ENCODE measurements around the gene TMPRSS11A. TPM values are rescaled to one million over a fixed set of nuclear protein-coding genes. Genes with fewer than 3 reads are reported as not detected.

The TMPRSS11A gene
- not detected in 2 replicates for total RNA-seq (2014; rRNA removed; shearing (Covaris generic); ENCODE audit: low replicate concordance)

GRCh38 chr4:67963356-67963755 lies at the start of gene TMPRSS11A:
Gene TMPRSS11A (minus strand): TSS chr4:67963493. CDS start chr4:67963393, 100 bp downstream.
- H2AFZ ChIP-seq (ENCODE audit: low read length), result no peak within 1 kb of the TSS
- DNase-seq, result no peak
- H3K9me3 ChIP-seq (ENCODE audit: low read length), result no peaks in the 10 kb centered on the region
- H3K27ac ChIP-seq (ENCODE audit: low read length), result no peak within 1 kb of the TSS
- no peak within 1 kb of the TSS for H3K4me3 ChIP-seq (ENCODE audit: low read length)
- no peak within 1 kb of the TSS for H3K4me2 ChIP-seq (ENCODE audit: low read depth, low read length, poor library complexity, severe bottlenecking)
- H4K20me1 ChIP-seq (ENCODE audit: insufficient read depth, low read depth, low read length), result no peaks in the 10 kb centered on the region
- no peaks in the 10 kb centered on the region for H3K79me2 ChIP-seq (ENCODE audit: low read length)
- H3K9me2 ChIP-seq (replicated peaks; ENCODE audit: insufficient read depth, low read length), result no peaks in the 10 kb centered on the region
- H3K36me3 ChIP-seq (ENCODE audit: insufficient read depth, low read length), result no peaks in the 10 kb centered on the region
- no peaks in the 10 kb centered on the region for H3K27me3 ChIP-seq (ENCODE audit: low read length)
- H3K9ac ChIP-seq (ENCODE audit: low read length), result no peak within 1 kb of the TSS
- no peaks in the 10 kb centered on the region for H3K4me1 ChIP-seq (ENCODE audit: low read length)

- Histone ChIP-seq H3K27me3 (ENCODE audit: low read length) (no peaks in the 10 kb centered on the region), H2AFZ (ENCODE audit: low read length) (no peak overlapping the region), H3K27ac (ENCODE audit: low read length) (no peak overlapping the region), H3K4me2 (ENCODE audit: low read depth, low read length, poor library complexity, severe bottlenecking) (no peak overlapping the region), H3K36me3 (ENCODE audit: insufficient read depth, low read length) (no peaks in the 10 kb centered on the region), H3K79me2 (ENCODE audit: low read length) (no peaks in the 10 kb centered on the region), H3K9ac (ENCODE audit: low read length) (no peak overlapping the region), H4K20me1 (ENCODE audit: insufficient read depth, low read depth, low read length) (no peaks in the 10 kb centered on the region), H3K9me3 (ENCODE audit: low read length) (no peaks in the 10 kb centered on the region), H3K9me2 (replicated peaks; ENCODE audit: insufficient read depth, low read length) (no peaks in the 10 kb centered on the region), H3K4me3 (ENCODE audit: low read length) (no peak overlapping the region), H3K4me1 (ENCODE audit: low read length) (no peaks in the 10 kb centered on the region)
- DNase-seq, result no peak
Observed at GRCh38 chr4:68011684-68012083, 48.4 kb upstream of the TMPRSS11A start.

GRCh38 chr4:68002906-68003305 lies 39.6 kb upstream of the TMPRSS11A start:
- H3K9me3 ChIP-seq (ENCODE audit: low read length), result no peaks in the 10 kb centered on the region
- no peaks in the 10 kb centered on the region for H3K36me3 ChIP-seq (ENCODE audit: insufficient read depth, low read length)
- no peaks in the 10 kb centered on the region for H3K27me3 ChIP-seq (ENCODE audit: low read length)
- H3K9me2 ChIP-seq (replicated peaks; ENCODE audit: insufficient read depth, low read length), result no peaks in the 10 kb centered on the region
- H2AFZ ChIP-seq (ENCODE audit: low read length), result no peak overlapping the region
- no peaks in the 10 kb centered on the region for H3K79me2 ChIP-seq (ENCODE audit: low read length)
- H3K4me2 ChIP-seq (ENCODE audit: low read depth, low read length, poor library complexity, severe bottlenecking), result no peak overlapping the region
- DNase-seq, result no peak
- H3K27ac ChIP-seq (ENCODE audit: low read length), result no peak overlapping the region
- no peak overlapping the region for H3K4me3 ChIP-seq (ENCODE audit: low read length)
- H3K4me1 ChIP-seq (ENCODE audit: low read length), result no peaks in the 10 kb centered on the region
- no peaks in the 10 kb centered on the region for H4K20me1 ChIP-seq (ENCODE audit: insufficient read depth, low read depth, low read length)
- no peak overlapping the region for H3K9ac ChIP-seq (ENCODE audit: low read length)

- H3K27me3 ChIP-seq (ENCODE audit: low read length), result no peaks in the 10 kb centered on the region
- no peaks in the 10 kb centered on the region for H3K9me2 ChIP-seq (replicated peaks; ENCODE audit: insufficient read depth, low read length)
- H3K27ac ChIP-seq (ENCODE audit: low read length), result no peak overlapping the region
- no peaks in the 10 kb centered on the region for H3K4me1 ChIP-seq (ENCODE audit: low read length)
- no peak overlapping the region for H2AFZ ChIP-seq (ENCODE audit: low read length)
- H3K9ac ChIP-seq (ENCODE audit: low read length), result no peak overlapping the region
- H3K36me3 ChIP-seq (ENCODE audit: insufficient read depth, low read length), result no peaks in the 10 kb centered on the region
- no peaks in the 10 kb centered on the region for H3K9me3 ChIP-seq (ENCODE audit: low read length)
- DNase-seq, result no peak
- H3K4me3 ChIP-seq (ENCODE audit: low read length), result no peak overlapping the region
- H3K79me2 ChIP-seq (ENCODE audit: low read length), result no peaks in the 10 kb centered on the region
- no peak overlapping the region for H3K4me2 ChIP-seq (ENCODE audit: low read depth, low read length, poor library complexity, severe bottlenecking)
- H4K20me1 ChIP-seq (ENCODE audit: insufficient read depth, low read depth, low read length), result no peaks in the 10 kb centered on the region
Observed at GRCh38 chr4:67996127-67996526, 32.8 kb upstream of the TMPRSS11A start.

GRCh38 chr4:67988991-67989390 lies 25.7 kb upstream of the TMPRSS11A start:
- Histone ChIP-seq H3K27me3 (ENCODE audit: low read length) (no peaks in the 10 kb centered on the region), H3K9me2 (replicated peaks; ENCODE audit: insufficient read depth, low read length) (no peaks in the 10 kb centered on the region), H3K36me3 (ENCODE audit: insufficient read depth, low read length) (no peaks in the 10 kb centered on the region), H3K4me3 (ENCODE audit: low read length) (no peak overlapping the region), H3K27ac (ENCODE audit: low read length) (no peak overlapping the region), H2AFZ (ENCODE audit: low read length) (no peak overlapping the region), H3K9me3 (ENCODE audit: low read length) (no peaks in the 10 kb centered on the region), H3K79me2 (ENCODE audit: low read length) (no peaks in the 10 kb centered on the region), H3K9ac (ENCODE audit: low read length) (no peak overlapping the region), H3K4me2 (ENCODE audit: low read depth, low read length, poor library complexity, severe bottlenecking) (no peak overlapping the region), H4K20me1 (ENCODE audit: insufficient read depth, low read depth, low read length) (no peaks in the 10 kb centered on the region), H3K4me1 (ENCODE audit: low read length) (no peaks in the 10 kb centered on the region)
- DNase-seq, result no peak

- H3K9me2 ChIP-seq (replicated peaks; ENCODE audit: insufficient read depth, low read length), result no peaks in the 10 kb centered on the region
- no peak overlapping the region for H3K4me2 ChIP-seq (ENCODE audit: low read depth, low read length, poor library complexity, severe bottlenecking)
- H3K9me3 ChIP-seq (ENCODE audit: low read length), result no peaks in the 10 kb centered on the region
Observed at GRCh38 chr4:67983333-67983732, 20.0 kb upstream of the TMPRSS11A start.

GRCh38 chr4:67980512-67980911 lies 17.2 kb upstream of the TMPRSS11A start:
- Histone ChIP-seq H4K20me1 (ENCODE audit: insufficient read depth, low read depth, low read length) (no peaks in the 10 kb centered on the region), H3K9me2 (replicated peaks; ENCODE audit: insufficient read depth, low read length) (no peaks in the 10 kb centered on the region), H3K36me3 (ENCODE audit: insufficient read depth, low read length) (no peaks in the 10 kb centered on the region), H3K27ac (ENCODE audit: low read length) (no peak overlapping the region), H3K4me2 (ENCODE audit: low read depth, low read length, poor library complexity, severe bottlenecking) (no peak overlapping the region), H3K4me3 (ENCODE audit: low read length) (no peak overlapping the region), H3K79me2 (ENCODE audit: low read length) (no peaks in the 10 kb centered on the region), H3K9me3 (ENCODE audit: low read length) (no peaks in the 10 kb centered on the region), H3K27me3 (ENCODE audit: low read length) (no peaks in the 10 kb centered on the region), H3K4me1 (ENCODE audit: low read length) (no peaks in the 10 kb centered on the region), H2AFZ (ENCODE audit: low read length) (no peak overlapping the region), H3K9ac (ENCODE audit: low read length) (no peak overlapping the region)
- DNase-seq, result no peak

More at GRCh38 chr4:67983333-67983732, 20.0 kb upstream of the TMPRSS11A start:
- H3K27ac ChIP-seq (ENCODE audit: low read length), result no peak overlapping the region
- no peak for DNase-seq
- no peak overlapping the region for H3K9ac ChIP-seq (ENCODE audit: low read length)
- no peak overlapping the region for H2AFZ ChIP-seq (ENCODE audit: low read length)
- no peaks in the 10 kb centered on the region for H3K36me3 ChIP-seq (ENCODE audit: insufficient read depth, low read length)
- no peaks in the 10 kb centered on the region for H3K27me3 ChIP-seq (ENCODE audit: low read length)
- no peak overlapping the region for H3K4me3 ChIP-seq (ENCODE audit: low read length)
- H3K79me2 ChIP-seq (ENCODE audit: low read length), result no peaks in the 10 kb centered on the region
- H3K4me1 ChIP-seq (ENCODE audit: low read length), result no peaks in the 10 kb centered on the region
- H4K20me1 ChIP-seq (ENCODE audit: insufficient read depth, low read depth, low read length), result no peaks in the 10 kb centered on the region

GRCh38 chr4:67973608-67974007 lies 10.3 kb upstream of the TMPRSS11A start:
- Histone ChIP-seq H3K27ac (ENCODE audit: low read length) (no peak overlapping the region), H3K27me3 (ENCODE audit: low read length) (no peaks in the 10 kb centered on the region), H3K4me1 (ENCODE audit: low read length) (no peaks in the 10 kb centered on the region), H3K4me3 (ENCODE audit: low read length) (no peak overlapping the region), H4K20me1 (ENCODE audit: insufficient read depth, low read depth, low read length) (no peaks in the 10 kb centered on the region), H2AFZ (ENCODE audit: low read length) (no peak overlapping the region), H3K9me2 (replicated peaks; ENCODE audit: insufficient read depth, low read length) (no peaks in the 10 kb centered on the region), H3K79me2 (ENCODE audit: low read length) (no peaks in the 10 kb centered on the region), H3K9ac (ENCODE audit: low read length) (no peak overlapping the region), H3K9me3 (ENCODE audit: low read length) (no peaks in the 10 kb centered on the region), H3K4me2 (ENCODE audit: low read depth, low read length, poor library complexity, severe bottlenecking) (no peak overlapping the region), H3K36me3 (ENCODE audit: insufficient read depth, low read length) (no peaks in the 10 kb centered on the region)
- DNase-seq, result no peak

- no peak overlapping the region for H3K4me3 ChIP-seq (ENCODE audit: low read length)
- no peak overlapping the region for H2AFZ ChIP-seq (ENCODE audit: low read length)
- H3K4me2 ChIP-seq (ENCODE audit: low read depth, low read length, poor library complexity, severe bottlenecking), result no peak overlapping the region
Observed at GRCh38 chr4:67954890-67955289, 8.4 kb downstream of the TMPRSS11A start.

More at GRCh38 chr4:67954890-67955289, 8.4 kb downstream of the TMPRSS11A start:
- no peak for DNase-seq
- Histone ChIP-seq H3K4me1 (ENCODE audit: low read length) (no peaks in the 10 kb centered on the region), H4K20me1 (ENCODE audit: insufficient read depth, low read depth, low read length) (no peaks in the 10 kb centered on the region), H3K27ac (ENCODE audit: low read length) (no peak overlapping the region), H3K9me2 (replicated peaks; ENCODE audit: insufficient read depth, low read length) (no peaks in the 10 kb centered on the region), H3K27me3 (ENCODE audit: low read length) (no peaks in the 10 kb centered on the region), H3K9me3 (ENCODE audit: low read length) (no peaks in the 10 kb centered on the region), H3K79me2 (ENCODE audit: low read length) (no peaks in the 10 kb centered on the region), H3K9ac (ENCODE audit: low read length) (no peak overlapping the region), H3K36me3 (ENCODE audit: insufficient read depth, low read length) (no peaks in the 10 kb centered on the region)

All from Karpas-422 (cell line).